CD4-positive, alpha-beta T cell treated with Interleukin-4 for 1 hour (primary cell): Measurements from ENCODE around the gene IRGC.
A peak's percentile ranks its signal among the peaks of the same experiment; 100 is the strongest.

Source experiments
- DNase-seq, 2 donors: peaks; one replicate each; pipeline ENCODE4 v3.0.0-alpha.2; 2020 to 2022

Gene IRGC

DNA sequence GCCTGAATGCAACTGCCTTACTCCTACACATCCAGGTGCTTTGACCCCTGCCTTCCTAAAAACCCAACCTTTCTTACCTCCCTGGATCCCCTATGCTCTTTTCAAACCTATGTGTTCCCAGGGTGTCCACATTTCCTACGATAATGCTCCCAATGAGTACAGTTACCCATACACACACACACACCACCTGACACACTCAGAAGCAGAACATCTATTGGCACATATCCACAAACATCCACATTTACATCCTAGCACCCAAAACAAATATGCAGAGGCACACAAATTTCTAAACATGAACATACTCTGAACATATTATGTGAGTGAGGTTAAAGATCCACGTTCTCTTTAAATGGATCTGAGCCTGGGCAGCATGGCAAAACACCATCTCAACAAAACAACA lies 23.5 kb upstream of the IRGC start:
- no peak for DNase-seq

DNA sequence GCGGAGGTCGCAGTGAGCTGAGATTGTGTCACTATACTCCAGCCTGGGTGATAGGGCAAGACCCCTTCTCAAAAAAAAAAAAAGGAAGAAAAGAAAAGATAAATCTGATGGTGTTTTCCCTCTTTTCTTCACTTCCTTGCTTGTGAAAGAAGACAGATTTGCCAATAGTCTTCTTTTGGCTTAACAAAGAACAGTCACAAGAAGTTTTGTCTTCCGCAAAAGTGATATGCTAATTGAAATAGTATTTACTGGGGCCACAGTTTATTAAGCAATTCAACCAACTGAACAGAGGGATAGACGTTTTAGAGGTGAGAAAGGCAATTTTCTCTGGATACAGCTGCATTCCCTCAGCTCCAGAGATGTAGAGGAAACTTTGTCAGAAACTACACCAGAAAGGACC lies 23.0 kb upstream of the IRGC start:
- no peak for DNase-seq

DNA sequence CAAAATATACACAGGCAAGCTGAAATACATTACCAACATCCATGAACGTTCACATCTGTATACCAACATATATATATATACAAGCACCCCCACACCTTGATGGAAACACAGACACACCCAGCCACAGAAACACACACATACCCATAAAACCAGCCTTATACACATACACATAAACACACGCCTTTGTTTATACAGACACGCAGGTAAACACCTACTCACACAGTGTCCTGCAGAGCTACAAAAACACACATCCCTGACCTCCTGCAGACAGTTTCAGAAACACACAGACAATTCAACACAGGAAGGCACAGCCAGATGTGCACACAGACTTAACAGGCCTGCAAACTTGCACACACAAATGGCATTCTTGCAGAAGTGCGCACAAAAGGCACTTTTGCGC lies 21.3 kb upstream of the IRGC start:
- DNase-seq, result no peak

DNA sequence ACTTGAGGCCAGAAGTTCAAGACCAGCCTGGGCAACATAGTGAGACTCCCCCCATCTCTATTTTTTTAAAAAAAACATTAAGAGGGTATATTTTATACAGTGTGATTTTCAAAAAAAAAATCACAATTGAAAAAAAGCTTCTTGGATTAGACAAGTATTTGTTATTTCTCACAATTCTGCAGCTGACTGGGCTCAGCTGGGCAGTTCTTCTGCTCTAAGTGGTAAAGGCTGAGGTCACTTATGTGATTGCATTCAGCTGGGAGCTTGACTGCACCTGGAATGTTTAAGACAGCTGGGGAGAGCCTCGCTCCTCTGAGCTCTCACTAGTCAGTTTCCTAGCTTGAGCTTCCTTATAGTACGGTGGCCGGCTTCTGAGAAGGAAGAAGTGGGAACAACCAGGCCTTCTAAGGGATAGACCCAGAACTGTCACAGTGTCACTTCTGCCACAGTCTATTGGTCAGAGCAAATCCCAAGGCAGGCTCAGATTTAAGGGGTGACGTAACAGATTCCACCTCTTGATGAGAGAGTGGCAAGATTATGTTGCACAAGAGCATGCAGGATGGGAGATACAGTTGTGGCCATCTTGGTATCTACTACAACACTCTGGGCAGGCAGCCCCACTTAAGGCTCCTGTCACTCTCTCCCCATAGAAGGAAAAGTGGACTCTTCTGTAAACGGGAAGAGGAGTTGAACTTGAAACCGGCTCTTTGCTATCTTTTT lies 19.7 kb upstream of the IRGC start:
- peak in 1 of 2 donors; percentile 25 for DNase-seq

DNA sequence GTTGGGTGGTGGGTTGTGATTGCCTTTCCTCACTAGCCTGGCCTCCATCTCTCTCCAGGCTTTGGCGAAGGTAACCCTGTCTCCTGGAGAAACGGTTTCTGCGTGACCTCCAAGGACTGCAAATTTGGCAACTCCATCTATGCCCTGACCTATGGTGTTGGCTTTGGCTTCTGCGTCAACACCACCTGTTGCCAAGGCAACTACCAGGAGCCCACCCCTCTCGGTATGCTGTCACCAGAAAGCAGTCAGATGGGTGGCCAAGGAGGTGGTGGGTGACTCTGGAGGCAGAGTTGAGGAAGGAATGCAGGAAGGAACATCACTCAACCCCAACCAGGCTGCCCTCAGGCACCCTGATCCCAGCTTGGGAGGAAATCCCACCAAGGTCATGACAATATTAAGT lies 18.6 kb upstream of the IRGC start:
- DNase-seq, result no peak

DNA sequence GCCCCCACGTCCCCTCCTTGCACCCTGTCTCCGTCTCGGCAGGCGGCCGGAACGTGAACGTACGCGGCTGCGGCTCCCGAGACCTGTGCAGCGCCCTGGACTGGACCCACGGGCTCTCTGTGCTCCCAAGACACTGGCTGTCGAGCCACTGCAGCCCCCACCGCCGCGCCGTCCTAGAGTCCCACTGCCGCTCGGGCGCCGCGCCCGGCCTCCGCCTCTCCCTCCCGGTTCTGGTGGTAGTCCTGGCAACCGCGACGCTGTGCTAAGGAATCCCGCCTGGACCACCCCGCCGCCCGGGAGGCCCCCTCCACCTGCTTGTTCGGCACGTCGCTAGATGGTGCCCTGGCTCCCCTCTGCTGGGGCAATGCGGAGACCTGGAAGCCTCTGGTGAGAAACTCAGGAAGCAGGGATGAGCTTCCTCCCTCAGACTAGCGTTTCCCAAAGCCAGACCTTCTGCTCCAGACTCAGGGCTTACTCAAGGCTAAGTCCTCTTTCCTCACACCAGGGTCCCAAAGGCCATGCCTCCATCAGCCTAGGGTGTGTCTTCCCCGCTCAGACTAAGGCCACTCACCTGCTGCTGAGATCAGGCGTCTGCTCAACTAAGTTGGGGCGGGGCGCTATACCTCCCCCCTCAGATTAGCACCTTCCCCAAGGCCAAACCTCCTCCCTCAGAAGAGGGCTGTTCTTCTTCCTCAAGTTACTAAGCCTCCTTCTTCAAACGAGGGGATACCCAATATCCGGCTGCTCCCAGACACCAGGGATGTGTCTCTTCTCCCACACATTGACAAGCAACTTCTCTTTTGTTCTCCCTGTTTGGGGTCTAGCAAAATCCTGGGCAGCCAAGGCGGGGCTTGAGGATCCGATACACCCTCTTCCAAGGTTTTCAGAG lies 16.1 kb upstream of the IRGC start:
- DNase-seq, result peak in 1 of 2 donors; percentile 8

DNA sequence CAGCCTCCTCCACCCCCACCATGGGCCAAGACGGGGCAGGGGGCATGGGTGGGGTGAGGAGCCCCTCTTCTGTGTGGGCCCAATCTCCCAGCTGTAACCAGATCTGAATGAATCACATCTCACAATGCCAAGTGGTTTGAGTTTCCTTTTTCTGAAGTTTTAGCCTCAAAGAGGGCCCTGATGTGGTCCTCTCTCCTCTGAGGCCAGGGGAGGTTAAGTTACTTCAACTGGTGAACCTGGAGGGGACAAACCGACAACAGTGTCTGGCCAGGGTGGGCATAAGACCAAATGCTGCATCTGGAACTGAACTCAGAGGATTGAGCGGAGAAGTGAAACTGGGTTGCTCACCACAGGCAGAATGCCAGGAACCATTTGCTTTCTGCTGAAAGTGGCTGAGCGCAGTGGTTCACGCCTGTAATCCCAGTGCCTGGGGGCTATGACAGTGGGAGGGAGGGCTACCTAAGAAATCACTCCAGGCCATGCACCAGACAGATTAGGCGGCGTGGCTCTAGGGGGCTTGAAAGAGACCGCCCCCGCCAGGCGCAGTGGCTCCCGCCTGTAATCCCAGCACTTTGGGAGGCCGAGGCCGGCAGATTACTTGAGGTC lies 15.4 kb upstream of the IRGC start:
- DNase-seq, result peak; percentile 24 to 47

DNA sequence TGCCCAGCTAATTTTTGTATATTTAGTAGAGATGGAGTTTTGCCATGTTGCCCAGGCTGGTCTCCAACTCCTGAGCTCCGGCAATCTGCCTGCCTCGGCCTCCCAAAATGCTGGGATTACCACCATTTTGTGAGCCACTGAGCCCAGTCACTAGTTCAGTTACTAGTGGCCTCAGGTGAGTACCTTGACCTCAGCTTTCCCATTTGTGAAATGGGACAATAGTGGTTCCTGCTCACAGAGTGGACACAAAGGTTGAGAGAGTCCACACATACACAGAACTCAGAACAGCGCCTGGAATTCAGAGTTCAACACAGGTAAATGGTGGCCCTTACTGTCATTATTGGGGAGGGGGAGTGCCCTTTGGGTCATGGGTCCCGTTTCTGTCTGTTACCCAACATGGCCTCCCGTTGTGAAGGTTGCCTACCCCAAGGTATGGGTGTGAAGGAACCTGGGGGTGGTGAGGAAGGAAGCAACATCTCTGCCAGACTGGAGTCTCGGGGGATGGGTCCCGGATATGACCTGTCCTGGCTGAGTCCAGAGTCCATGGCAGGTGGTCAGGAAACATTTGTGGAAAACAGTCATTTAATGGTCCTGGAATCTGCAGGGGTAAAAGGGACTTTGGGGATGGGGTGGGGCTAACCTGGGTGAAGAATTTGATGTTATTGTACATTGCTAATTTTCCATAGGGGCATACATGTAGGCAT lies 11.7 kb upstream of the IRGC start:
- DNase-seq, result no peak

DNA sequence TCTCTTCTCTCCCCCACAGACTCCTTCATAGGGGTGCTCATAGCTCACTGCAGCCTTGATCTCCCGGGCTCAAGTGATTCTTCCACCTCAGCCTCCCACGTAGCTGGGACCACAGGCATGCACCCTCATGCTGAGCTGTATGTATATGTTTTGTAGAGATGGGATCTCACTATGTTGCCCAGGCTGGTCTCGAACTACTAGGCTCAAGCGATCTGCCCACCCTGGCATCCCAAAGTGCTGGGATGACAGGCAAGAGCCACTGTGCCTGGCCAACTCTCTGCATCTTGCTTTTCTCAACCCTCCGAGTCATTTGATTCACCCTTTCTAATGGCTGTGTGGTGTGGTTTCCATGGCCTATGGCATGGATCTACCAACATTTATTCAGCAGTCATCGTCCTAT lies 10.1 kb upstream of the IRGC start:
- DNase-seq, result no peak

DNA sequence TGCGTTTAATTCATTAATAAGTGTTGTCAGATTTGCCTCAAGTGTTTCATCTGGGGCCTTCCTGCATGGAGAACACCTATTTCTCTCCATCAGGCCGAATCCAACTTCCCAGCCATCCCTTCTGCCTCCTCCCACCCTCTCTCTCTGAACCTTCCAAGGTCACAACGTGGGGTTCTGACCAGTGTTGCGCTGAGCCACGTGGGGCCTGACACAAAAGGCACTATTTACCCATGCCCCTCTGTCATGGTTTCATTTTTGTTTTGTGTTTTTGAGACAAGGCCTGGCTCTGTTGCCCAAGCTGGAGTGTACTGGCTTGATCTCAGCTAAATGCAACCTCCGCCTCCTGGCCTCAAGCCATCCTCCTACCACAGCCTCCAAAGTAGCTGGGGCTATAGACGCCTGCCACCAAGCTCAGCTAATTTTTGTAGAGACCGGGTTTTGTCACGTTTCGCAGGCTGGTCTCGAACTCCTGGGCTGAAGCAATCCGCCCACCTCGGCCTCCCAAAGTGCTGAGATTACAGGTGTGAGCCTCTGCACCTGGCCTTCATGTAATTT lies 8.6 kb upstream of the IRGC start:
- DNase-seq, result no peak

DNA sequence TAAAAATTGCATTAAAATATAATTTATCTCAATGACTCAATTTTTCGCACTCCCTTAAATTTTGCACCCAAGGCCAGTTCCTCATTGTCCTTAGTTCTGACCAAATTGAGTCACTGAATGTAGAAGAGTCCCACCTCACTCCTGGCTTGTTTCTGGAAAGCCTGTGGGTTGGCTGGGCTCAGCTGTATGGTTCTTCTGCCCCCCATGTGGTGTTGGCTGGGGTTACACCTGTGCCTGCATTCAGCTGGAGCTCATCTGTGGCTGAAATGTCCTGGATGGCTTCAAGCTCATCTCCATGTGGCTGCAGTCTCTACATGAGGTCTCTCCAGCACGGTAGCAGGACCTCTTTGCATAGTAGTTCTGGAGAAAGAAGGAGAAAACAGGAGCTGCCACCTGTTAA lies 7.2 kb upstream of the IRGC start:
- DNase-seq, result no peak

DNA sequence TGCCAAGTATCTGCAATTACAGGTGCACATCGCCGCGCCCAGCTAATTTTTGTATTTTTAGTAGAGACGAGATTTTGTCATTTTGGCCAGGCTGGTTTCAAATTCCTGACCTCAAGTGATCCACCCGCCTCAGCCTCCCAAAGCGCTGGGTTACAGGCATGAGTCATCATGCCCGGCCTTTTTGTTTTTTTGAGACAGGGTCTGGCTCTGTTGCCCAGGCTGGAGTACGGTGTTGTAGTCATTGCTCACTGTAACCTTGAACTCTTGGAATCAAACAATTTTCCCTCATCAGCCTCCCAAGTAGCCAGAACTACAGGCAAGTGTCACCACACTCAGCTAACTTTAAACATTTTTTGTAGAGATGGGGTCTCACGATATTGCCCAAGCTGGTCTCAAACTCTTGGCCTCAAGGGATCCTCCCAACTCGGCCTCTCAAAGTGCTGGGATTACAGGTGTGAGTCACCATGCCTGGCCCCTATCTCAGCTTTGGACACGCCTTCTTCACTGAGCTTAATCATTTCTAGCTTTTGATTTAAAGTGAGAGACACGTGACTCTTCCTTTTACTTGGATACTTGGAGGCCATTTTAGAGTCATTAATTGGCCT lies 4.0 kb upstream of the IRGC start:
- DNase-seq, result no peak

DNA sequence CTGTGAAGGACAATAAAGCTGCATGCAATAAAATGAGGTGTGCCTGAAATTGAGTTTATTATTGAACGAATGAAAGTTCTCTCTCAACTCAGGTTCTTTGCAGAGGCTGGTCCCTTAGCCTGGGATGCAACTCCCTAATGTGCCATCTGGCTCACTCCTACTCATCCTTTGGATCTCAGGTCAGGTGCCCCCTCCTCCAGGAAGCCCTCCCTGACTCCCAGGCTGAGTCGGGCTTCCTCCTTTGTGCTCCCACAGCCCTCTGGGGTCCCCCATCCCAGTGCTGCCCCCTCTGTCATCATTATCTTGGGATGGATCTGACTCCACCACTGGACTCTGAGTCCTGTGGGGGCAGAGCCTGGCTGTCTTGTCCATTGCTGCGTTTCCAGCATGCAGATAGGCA lies 2.7 kb upstream of the IRGC start:
- no peak for DNase-seq

DNA sequence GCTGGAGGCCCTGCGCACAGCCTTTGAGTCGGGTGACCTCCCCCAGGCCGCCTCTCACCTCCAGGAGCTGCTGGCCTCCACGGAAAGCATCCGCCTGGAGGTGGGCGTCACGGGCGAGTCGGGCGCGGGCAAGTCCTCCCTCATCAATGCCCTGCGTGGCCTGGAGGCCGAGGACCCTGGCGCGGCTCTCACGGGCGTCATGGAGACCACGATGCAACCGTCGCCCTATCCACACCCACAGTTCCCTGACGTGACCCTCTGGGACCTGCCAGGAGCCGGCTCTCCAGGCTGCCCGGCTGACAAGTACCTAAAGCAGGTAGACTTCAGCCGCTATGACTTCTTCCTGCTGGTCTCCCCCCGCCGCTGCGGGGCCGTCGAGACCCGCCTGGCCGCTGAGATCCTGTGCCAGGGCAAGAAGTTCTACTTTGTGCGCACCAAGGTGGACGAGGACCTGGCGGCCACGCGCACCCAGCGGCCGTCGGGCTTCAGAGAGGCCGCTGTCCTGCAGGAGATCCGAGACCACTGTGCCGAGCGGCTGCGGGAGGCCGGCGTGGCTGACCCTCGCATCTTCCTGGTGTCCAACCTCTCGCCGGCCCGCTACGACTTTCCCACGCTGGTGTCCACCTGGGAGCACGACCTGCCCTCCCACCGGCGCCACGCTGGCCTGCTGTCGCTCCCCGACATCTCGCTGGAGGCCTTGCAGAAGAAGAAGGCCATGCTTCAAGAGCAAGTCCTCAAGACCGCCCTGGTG lies 2.9 kb downstream of the IRGC start:
- no peak for DNase-seq

DNA sequence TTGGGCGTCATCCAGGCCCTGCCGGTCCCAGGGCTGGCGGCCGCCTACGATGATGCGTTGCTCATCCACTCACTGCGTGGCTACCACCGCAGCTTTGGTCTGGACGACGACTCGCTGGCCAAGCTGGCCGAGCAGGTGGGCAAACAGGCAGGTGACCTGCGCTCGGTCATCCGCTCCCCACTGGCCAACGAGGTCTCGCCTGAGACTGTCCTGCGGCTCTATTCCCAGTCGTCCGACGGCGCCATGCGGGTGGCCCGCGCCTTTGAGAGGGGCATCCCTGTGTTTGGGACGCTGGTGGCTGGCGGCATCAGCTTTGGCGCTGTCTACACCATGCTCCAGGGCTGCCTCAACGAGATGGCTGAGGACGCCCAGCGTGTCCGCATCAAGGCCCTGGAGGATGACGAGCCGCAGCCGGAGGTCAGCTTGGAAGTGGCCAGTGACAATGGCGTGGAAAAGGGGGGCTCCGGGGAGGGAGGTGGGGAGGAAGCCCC lies 3.5 kb downstream of the IRGC start:
- no peak for DNase-seq

DNA sequence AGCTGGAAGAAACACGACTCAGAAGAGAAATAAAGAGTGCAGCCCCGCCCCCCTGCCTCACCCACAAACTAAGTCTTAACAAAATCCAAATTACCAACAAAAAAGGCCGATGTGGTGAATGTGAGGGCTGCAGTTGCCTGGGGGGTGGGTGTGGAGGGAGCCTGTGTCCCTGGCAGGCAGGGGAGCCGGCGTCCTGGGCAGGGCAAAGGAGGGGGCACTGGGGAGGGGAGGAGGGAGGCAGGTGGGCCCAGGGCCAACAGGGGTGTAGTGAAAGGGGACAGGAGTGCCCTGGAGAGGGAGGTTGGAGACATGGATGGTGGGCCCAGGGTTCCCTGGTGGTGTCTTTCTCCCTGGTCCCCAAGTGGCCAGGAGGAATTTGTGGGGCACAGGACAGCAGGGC lies 4.0 kb downstream of the IRGC start:
- no peak for DNase-seq

DNA sequence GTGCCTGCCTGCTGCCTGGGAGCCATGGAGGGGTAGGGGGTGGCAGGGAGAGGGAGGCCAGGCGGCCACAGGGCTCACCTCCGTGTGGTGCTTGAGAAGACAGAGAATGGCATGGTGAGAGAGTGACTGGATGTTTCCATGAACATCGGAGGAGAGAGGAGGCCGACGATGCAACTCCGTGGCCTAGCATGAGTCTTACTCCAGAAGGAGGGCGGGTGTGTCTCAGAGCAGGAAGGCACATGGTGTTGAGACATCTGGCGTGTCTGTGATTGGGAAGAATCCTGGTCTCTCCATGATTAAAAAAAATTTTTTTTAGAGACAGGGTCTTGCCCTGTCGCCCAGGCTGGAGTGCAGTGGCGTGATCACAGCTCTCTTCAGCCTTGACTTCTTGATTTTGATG lies 5.1 kb downstream of the IRGC start:
- no peak for DNase-seq

DNA sequence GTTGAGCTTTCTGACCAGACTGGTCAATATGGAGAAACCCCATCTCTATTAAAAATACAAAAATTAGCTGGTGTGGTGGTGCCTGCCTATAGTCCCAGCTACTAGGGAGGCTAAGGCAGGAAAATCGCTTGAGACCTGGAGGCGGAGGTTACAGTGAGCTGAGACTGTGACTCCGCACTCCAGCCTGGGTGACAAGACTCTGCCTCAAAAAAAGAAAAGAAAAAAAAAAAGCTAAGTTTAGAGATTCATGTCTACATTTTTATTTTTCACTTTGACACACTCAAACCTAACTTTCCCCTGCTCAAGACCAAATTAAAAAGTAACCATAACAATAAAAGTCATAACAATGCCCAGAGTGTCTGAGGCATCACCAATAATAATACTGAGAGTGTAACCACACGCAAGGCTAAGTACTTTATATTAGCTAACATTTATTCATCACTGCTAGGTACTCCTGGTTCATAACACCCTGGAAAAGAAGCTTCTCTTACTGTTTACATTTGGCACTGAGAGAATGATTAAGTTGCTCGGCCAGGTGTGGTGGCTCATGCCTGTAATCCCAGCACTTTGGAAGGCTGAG lies 5.7 kb downstream of the IRGC start:
- DNase-seq, result no peak

DNA sequence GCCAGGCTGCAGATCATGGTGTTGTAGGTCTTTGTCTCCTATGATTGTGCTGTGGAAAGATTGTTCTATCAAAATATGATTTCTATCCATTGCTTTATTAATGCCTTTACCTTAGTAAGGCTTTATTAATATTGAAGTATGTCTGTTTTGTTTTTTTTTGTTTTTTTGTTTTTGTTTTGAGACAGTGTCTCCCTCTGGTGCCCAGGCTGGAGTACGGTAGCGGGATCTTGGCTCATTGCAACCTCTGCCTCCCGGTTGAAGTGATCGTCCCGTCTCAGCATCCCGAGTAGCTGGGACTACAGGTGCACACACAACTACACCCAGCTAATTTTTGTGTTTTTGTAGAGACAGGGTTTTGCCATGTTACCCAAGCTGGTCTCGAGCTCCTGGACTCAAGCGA lies 7.7 kb downstream of the IRGC start:
- no peak for DNase-seq

DNA sequence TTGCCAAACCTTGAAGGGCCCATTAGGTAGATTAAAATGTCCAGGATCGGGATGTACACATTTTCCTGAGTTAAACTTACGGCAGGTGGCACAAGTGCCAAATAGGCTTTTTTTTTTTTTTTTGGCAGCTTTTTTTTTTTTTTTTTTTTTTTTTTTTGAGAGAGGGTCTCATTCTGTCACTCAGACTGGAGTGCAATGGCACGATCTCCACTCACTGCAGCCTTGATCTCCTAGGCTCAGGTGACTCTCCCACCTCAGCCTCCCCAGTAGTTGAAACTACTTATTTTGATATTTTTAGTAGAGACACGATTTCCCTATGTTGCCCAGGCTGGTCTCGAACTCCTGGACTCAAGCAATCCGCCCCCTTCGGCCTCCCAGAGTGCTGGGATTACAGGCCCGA lies 9.0 kb downstream of the IRGC start:
- no peak for DNase-seq

DNA sequence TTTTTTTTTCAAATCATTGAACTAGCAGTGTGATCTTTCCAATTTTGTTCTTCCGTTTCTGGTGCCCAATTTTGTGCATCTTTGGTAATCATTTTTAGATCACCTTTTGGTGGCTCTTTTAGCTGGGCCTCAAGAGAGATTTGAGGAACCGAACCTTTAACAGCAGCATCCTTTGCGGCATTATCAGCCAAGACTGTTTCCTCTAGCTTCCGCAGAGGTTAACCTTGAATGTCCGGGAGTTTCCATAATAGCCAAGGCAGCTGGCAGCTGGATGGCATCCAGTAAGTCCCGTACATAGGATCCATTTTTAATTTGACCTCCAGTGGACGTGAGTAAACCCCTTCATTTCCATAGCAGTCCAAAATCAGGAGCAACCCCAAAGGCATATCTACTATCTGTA lies 9.6 kb downstream of the IRGC start:
- peak; percentile 12 to 29 for DNase-seq
